ELR (cell line): ENCODE results near the gene CFAP77.

ENCODE experiments used
- DNase-seq: peaks from one replicate; pipeline ENCODE4 v3.0.0-alpha.2; 2015; ENCODE audit warnings: low read depth

Gene CFAP77

GRCh38 chr9:132408521-132408920, 1.5 kb upstream of the CFAP77 start:
- no peak for DNase-seq

DNA sequence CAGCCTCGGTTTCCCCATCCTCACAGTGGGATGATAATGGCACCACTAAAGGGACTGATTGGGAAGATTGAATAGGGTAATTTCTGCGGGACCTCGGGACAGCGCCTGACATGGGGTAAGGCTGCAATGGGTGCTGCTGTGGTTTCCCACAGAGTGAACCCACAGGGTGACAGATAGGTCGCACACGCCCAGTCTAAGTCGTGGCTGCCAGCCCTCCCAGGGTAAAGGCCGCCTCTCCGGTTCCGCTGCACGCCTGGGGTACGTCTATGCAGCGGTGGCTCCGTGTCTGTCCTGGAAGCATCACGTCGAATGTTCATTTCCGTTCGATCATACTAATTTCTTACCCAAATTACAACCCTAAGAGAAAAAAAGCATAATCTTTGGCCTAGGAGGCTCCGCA, 631 bp downstream of the CFAP77 start:
- no peak for DNase-seq

GRCh38 chr9:132411091-132411508, 1.1 kb downstream of the CFAP77 start:
- peak; percentile 58 for DNase-seq

DNA sequence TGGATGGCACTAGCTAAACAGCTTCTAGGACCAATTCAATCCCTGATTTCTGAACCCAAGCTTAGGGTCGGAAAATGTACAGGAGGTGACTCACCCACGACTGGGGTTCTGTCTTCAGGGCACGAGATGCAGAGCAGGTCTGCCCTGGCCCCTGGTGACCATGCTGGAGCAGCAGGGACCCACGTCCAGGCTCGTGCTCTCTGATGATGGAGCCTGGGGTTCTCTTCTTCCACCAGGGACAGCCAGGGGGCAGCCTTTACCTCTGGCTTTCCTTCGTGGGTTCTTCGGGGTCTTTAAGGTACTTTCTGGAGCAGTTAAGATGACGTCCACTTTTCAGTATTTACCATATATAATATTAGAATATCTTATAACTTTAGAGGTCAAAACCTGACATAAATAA, 2.1 kb downstream of the CFAP77 start:
- peak; percentile 53 for DNase-seq

- DNase-seq = no peak
Measured at GRCh38 chr9:132413926-132414325, 3.9 kb downstream of the CFAP77 start.

DNA sequence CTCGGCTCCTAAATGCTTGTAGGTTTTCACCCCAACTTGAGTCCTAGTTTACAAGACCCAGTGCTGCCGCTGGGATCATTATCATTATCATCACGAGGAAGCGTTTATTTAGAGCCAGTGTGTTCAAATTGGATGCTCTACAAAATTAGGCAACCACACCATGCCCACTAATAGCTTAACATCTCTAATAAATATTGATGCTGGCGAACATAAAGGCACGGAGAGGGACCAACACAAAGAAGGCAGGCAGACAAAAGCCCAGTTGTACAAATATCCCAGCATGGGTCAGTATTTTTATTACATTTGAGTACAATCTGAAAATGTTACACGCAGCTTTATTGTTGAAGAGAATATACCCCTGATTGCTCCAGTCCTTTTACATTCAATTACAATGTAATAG, 4.7 kb downstream of the CFAP77 start:
- no peak for DNase-seq

DNA sequence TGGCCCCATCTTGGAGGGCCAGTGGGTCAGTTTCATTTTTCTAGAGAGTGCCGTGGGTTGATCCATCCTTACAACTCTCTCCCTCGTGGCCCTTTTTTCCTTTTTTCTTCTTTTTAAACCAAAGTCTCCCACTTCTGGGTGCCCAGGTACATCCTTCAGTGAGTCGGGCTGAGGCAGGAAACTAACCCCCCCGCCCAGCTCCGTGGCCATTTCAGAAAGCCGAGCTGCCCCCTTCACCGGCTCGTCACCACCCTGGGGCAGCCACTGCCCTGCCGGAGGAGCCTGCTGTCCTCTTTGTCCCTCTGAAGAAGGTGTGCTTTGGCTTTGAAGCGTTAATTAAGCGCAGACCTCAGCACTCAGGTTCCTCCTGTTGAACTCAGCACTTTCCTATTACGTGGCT, 5.2 kb downstream of the CFAP77 start:
- DNase-seq = peak; percentile 17

DNA sequence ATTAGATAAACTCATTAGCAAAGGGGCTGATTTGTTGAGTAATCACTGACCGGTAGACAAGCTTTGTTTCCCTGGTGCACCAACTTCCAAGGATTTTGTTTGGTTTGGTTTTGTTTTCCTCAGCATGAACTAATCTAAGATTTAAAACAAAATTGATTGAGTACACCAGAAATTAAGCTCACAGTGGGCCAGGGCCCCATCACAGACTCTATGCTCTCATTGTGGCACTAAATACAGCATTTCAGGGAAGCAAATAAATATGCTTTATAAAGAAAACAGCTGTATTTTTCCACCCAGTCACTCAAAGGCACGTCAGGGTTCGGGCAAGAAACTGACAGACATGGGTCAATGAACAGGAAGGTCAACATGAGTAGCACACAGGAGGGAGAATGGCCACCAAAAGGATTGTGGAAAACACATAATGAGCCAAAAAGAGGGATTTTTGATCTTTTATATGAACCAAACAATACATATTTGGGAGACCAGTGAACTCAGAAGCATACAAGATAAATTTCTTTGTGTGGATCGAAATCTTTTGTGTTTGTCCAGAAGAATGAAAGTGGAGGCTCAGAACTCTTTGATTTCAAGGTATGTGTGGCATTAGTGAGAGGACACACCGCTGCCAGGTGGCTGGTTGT, 8.8 kb downstream of the CFAP77 start:
- no peak for DNase-seq

- no peak for DNase-seq
Measured at GRCh38 chr9:132422574-132422973, 12.6 kb downstream of the CFAP77 start.

DNA sequence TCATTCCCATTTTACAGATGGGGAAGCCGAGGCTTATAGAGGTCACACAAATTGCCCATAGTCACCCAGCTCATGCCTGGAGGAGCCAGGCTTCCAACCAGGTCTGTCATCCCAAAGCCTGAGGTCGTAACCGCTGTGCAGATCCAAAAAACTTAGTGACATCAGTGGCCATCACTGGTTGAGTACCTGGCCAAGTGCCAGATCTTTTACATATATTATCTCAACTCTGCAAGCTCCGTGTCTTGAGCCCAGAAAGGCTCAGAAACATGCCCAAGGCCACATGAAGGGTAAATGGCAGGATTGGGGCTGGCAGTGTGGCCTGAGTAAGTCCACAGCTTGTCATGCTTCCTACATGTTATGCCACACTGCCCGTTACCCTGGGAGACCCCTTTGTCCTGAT, 13.5 kb downstream of the CFAP77 start:
- no peak for DNase-seq

DNA sequence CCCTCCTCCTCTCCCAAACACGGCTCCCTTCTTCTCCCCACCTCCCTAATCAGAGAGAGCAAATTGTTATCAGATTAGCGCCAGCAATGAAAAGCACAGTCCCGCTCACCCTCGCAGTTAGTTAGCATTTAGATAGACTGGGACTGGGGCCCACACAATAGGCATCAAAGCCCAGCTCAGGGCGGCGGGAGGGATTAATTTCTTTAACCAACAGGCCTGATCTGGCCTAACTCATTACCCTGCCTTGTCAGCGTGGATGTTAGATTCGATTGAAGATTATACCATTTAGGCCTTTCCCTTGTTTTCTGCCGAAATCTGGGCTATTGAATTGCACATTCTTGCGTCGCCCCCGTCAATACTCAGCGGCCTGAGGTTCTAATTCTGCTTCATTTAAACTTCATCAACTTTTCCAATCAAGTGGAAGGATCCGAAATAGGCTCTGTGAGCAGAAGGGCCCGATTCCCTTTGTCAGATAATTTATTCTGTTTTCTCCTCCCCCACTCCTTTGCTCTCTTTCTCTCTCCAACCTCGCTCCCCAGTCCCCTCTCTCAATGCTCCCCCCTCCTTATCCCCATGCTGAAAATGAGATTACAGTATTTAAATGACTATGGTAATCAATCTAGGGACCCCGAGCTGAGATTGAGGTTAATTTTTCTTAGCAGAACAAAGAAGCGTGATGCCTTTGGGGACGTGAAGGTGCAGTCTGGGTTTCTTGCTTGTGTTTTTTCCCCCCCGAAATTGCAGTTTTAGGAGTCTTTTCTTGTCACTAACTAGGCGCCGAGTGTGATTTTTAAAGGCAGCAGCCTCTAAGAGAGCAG, 15.1 kb downstream of the CFAP77 start:
- no peak for DNase-seq

- DNase-seq = no peak
Measured at GRCh38 chr9:132425675-132426062, 15.7 kb downstream of the CFAP77 start.

DNA sequence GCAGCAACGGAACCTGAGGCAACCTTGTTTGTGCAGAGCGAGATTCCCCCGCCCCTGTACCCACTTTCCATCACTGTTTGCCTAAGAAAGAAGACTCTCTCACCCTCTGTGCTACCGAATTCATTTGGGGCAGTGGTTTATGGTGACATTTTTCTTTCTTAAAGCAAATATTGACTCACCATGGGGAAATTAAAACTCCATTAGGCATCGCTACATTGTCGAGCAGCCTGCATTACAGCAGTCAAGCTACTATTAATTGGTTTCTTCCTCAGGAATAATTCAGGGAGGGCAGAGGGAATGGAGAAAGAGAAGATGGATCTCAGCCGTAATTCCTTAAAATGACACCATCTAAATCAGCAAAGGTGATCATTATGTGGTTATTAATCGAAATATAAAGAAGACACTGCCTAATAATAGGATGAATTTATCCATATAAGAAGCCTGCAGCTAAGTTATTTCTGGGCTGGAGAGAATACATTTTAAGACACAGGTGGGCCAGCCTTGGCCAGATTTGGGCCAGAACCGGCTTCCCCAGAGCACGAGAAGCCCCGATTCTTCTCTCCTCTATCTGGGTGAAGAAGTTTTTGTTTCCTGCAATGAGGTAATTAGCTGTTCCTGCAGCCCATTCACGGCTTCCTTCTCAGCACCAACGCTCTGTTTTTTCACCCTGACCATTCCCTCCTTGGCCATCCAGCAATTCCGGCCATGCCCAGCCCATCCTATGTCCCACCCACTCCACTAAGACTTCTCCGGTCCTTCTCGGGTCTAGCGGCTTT, 16.8 kb downstream of the CFAP77 start:
- no peak for DNase-seq

DNA sequence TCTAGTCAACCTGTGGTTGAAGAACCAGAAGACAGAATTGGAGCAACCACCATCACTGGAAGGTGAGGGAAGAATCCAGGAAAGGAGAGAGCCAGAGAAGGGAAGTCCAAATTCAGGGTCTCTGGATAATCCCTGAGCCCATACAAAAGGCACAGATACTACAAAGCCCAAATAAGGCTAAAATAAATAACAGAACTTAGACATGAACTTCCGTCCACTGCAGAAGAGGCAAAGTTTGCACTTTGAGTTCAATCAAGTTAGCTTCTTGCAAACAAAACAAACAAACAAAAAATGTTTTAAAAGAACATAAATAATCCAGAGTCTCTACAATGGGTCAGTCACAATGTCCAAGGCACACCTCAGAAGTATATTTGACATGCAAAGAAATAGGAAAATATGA, 21.0 kb downstream of the CFAP77 start:
- DNase-seq = no peak

DNA sequence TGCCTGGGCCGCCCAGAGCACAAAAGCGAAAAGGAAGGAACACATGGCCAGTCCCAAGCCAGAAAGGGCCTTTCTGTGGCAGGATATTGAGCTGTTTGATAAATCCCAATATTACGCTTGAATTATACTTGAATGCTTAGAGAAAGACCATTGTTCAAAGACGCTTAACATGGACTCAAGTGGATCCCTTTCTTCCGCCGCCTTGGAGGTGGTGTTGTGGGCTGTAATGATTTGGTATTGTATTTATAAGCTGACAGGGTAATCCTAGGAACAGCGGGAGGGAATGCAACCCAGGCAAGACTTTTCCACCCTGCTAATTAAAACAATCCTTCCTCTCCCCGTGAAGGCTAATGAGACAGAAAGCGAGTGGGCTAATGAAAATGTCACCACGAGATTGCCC, 24.9 kb downstream of the CFAP77 start:
- no peak for DNase-seq

- DNase-seq = no peak
Measured at GRCh38 chr9:132439153-132439552, 29.1 kb downstream of the CFAP77 start.

GRCh38 chr9:132440735-132441134, 30.7 kb downstream of the CFAP77 start:
- DNase-seq = no peak

GRCh38 chr9:132441404-132441803, 31.4 kb downstream of the CFAP77 start:
- DNase-seq = no peak

GRCh38 chr9:132443951-132444607, 34.1 kb downstream of the CFAP77 start:
- no peak for DNase-seq

DNA sequence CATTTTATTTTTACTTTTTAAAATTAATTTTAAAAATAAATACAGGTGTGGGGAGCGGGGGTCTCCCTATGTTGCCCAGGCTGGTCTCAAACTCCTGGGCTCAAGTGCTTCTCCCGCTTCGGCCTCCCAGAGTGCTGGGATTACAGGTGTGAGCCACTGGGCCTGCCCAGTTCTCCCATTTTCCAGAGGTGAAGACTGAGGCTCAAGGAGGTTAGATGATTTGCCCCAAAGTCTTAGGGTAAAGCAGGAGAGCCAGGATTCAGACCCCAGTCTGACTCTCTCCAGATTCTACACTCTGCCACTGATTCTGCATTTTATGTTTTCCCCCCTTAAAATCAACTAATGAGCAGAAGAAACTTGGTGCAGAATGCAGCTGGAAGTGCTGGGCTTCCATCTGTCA, 36.9 kb downstream of the CFAP77 start:
- no peak for DNase-seq

DNA sequence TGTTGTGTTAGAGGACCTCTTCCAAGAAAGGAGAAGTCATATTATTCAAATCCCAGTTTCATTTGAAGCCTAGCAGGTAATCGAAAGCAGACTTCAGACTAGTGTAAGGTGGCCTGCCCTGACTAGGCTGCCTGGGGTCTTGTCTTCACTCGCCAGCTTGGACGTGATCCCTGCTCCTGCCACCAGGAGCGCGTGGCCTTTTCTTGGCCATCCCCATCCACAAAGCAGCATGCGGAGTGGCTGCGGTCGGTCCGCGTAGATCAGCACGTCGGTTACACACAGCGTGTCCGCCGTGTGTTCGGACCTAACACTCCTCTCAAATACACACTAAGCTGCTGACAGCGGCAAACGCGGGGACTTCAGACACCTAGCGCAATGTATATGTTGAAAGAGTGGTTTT, 37.3 kb downstream of the CFAP77 start:
- DNase-seq = no peak

DNA sequence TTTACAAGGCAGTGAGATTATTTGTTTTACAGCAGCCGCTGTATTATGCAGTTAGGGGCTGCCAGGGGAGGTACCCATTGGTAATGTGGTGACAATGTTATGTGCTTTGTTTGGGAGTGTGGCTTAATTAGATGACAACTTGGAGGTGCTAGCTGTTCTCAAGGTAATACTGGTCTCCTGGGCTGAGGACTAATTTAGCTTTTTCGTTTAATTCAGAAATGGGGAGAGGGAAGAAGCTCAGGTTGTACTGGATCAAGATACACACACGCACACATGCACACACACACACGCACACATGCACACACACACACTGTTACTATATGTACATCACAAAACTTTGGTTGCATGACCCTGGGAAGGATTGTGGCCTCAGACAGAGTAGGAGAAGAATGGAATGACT, 37.9 kb downstream of the CFAP77 start:
- no peak for DNase-seq

DNA sequence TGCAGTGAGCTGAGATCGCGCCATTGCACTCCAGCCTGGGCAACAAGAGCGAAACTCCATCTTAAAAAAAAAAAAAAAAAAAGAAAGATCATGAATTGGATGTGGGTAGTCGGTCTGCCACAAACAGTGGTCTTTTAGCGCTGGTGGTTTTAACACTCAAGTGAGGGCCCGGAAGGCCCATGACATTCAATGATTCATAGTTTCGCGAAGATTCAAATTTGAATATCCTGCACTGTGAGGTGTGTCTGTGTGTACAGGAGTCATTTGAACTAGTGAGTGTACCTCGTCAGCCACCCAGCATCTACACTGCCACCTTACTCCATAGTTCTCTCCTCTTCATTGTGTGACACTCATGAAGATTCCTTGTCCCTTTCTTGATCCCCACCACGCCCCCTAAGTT, 41.3 kb downstream of the CFAP77 start:
- no peak for DNase-seq
